GM12878 (cell line): ENCODE results near the gene SPHK2. TPM values are rescaled to one million over a fixed set of nuclear protein-coding genes. Genes with fewer than 3 reads are reported as not detected.

Source experiments
- ATF3 ChIP-seq: IDR thresholded peaks from 2 replicates; pipeline ENCODE4 v1.6.1; 2011; ENCODE audit warnings: low read depth, mild to moderate bottlenecking, low read length, moderate library complexity, borderline replicate concordance; ENCODE audit errors: extremely low read depth
- BHLHE40 ChIP-seq, 2 experiments: fragments of 450-650 bp in 1 of 2; IDR thresholded peaks; 2 replicates each; pipeline ENCODE4 v1.6.1; 2011 to 2017; ENCODE audit warnings: low read depth in 2 of 2, borderline replicate concordance in 1 of 2, improper control_type of control experiment in 1 of 2, low read length in 1 of 2, mild to moderate bottlenecking in 1 of 2
- CREM ChIP-seq: IDR thresholded peaks from 2 replicates; pipeline ENCODE4 v1.6.1; 2014; ENCODE audit warnings: antibody characterized with exemption, low read depth
- E2F4 ChIP-seq: IDR thresholded peaks from 2 replicates; pipeline ENCODE4 v1.6.1; 2012; ENCODE audit warnings: low read depth, low read length, improper control_type of control experiment
- FOS ChIP-seq: IDR thresholded peaks from 3 replicates; pipeline ENCODE4 v1.6.1; 2011; ENCODE audit warnings: borderline replicate concordance; ENCODE audit not compliant: insufficient read length; ENCODE audit errors: extremely low read depth
- IKZF2 ChIP-seq, 2 experiments: fragments of 450-650 bp; IDR thresholded peaks; 2 replicates each; pipeline ENCODE4 v1.6.1; 2017; ENCODE audit warnings: mild to moderate bottlenecking in 2 of 2, moderate library complexity in 2 of 2
- MYC ChIP-seq: IDR thresholded peaks from 2 replicates; pipeline ENCODE4 v1.6.1; 2011; ENCODE audit warnings: mild to moderate bottlenecking, low read length, moderate library complexity, inconsistent platforms; ENCODE audit not compliant: insufficient read depth, insufficient replicate concordance, insufficient read length, severe bottlenecking
- NR2C2 ChIP-seq: IDR thresholded peaks from 2 replicates; pipeline ENCODE4 v1.6.1; 2011; ENCODE audit warnings: borderline replicate concordance, low read depth; ENCODE audit not compliant: control insufficient read depth, insufficient read length
- PBX3 ChIP-seq: IDR thresholded peaks from 2 replicates; pipeline ENCODE4 v1.6.1; 2011; ENCODE audit warnings: mild to moderate bottlenecking, low read depth, low read length, moderate library complexity; ENCODE audit not compliant: insufficient replicate concordance
- PML ChIP-seq: IDR thresholded peaks from 2 replicates; pipeline ENCODE4 v1.6.1; 2012; ENCODE audit warnings: low read length, inconsistent platforms
- POU2F2 ChIP-seq: IDR thresholded peaks from 3 replicates; pipeline ENCODE4 v1.6.1; 2011; ENCODE audit warnings: low read depth, mild to moderate bottlenecking, low read length, borderline replicate concordance
- SIN3A ChIP-seq: IDR thresholded peaks from 2 replicates; pipeline ENCODE4 v1.6.1; 2012; ENCODE audit warnings: low read depth, low read length, improper control_type of control experiment
- SMAD1 ChIP-seq: fragments of 450-650 bp; IDR thresholded peaks from 2 replicates; pipeline ENCODE4 v1.6.1; 2018; ENCODE audit warnings: mild to moderate bottlenecking, low read depth; ENCODE audit not compliant: partially characterized antibody
- STAT3 ChIP-seq: IDR thresholded peaks from 2 replicates; pipeline ENCODE4 v1.6.1; 2011; ENCODE audit warnings: low read depth, low read length, improper control_type of control experiment
- YY1 ChIP-seq: IDR thresholded peaks from 2 replicates; pipeline ENCODE4 v1.6.1; 2011; ENCODE audit warnings: low read depth, mild to moderate bottlenecking, low read length
- ZBTB33 ChIP-seq: fragments of 450-650 bp; IDR thresholded peaks from 2 replicates; pipeline ENCODE4 v1.6.1; 2017; ENCODE audit warnings: mild to moderate bottlenecking
- polyA plus RNA-seq, 11 experiments: library from polyadenylated mRNA; depleted of rRNA in 4 of 11; unstranded in 6 of 11; stranded (reverse) in 5 of 11; fragments of >200 nt; fragmentation: Nextera tagmentation in 4 of 11; fragmentation: Illumina TruSeq in 1 of 11; extraction: Ambion mirVana in 4 of 11; extraction: Trizol in 1 of 11; gene quantifications; 1 replicate in 1 of 11; 2 replicates in 10 of 11; pipeline versions ENCODE4 v1.2.1 to v1.2.3, GENCODE V29; 2011 to 2016; ENCODE audit warnings: inconsistent platforms in 2 of 11, missing spikeins in 2 of 11, low read depth in 1 of 11
- total RNA-seq, 4 experiments: library from RNA; depleted of rRNA in 3 of 4; stranded (reverse); fragments of >200 nt in 3 of 4; fragmentation: Illumina TruSeq in 1 of 4; extraction: Trizol in 1 of 4; gene quantifications; 2 replicates each; pipeline versions ENCODE4 v1.2.1 to v1.2.3, GENCODE V29; 2013 to 2021

Gene SPHK2
- total and polyA plus RNA-seq, 10 of the 15 experiments (the other 5 are each of a cell fraction or from before 2014, with no cell fraction given) = 0.37 to 40.5 (median 11.2) TPM

GRCh38 chr19:48660852-48661710 is 41.8 kb downstream of the SPHK2 start (continued):
- TF ChIP-seq ZBTB33 (no peak), PBX3 (no peak), CREM (peak; percentile 95), SMAD1 (no peak), MYC (no peak), POU2F2 (no peak), NR2C2 (no peak), YY1 (0 out of 2 replicates have a peak, but pooled peaks have one; percentile 5), E2F4 (peak; percentile 62), FOS (no peak), SIN3A (no peak), PML (no peak), STAT3 (no peak), IKZF2 (IDR thresholded peaks at IDR 0.05) (peak; percentile 54 to 56; a peak in 3 of 4 replicates), ATF3 (no peak), BHLHE40 (IDR thresholded peaks at IDR 0.05; ENCODE audit: borderline replicate concordance in 1 of 2, low read depth in 2 of 2, low read length in 1 of 2) (peak; percentile 56 to 71; a peak in 3 of 4 replicates)
